HEK293 (cell line): ENCODE measurements around the gene PNMA1.

Experiments used
- CTCF ChIP-seq: fragments of 450-650 bp; formaldehyde crosslinking; IDR thresholded peaks from 2 replicates; pipeline ENCODE4 v1.5.1; 2016; ENCODE audit warnings: missing biosample characterization, missing genetic modification characterization
- PATZ1 ChIP-seq: fragments of 450-650 bp; formaldehyde crosslinking; IDR thresholded peaks from 2 replicates; pipeline ENCODE4 v1.5.1; 2016; ENCODE audit warnings: missing biosample characterization, missing genetic modification characterization
- REPIN1 ChIP-seq: fragments of 450-650 bp; formaldehyde crosslinking; IDR thresholded peaks from 2 replicates; pipeline ENCODE4 v1.5.1; 2017; ENCODE audit warnings: missing biosample characterization, missing genetic modification characterization, low read depth
- YY1 ChIP-seq: fragments of 450-650 bp; formaldehyde crosslinking; IDR thresholded peaks from 2 replicates; pipeline ENCODE4 v1.5.1; 2018; ENCODE audit warnings: missing biosample characterization, missing genetic modification characterization
- ZBTB1 ChIP-seq: fragments of 450-650 bp; formaldehyde crosslinking; IDR thresholded peaks from 2 replicates; pipeline ENCODE4 v1.5.1; 2016; ENCODE audit warnings: missing biosample characterization, missing genetic modification characterization
- ZBTB8A ChIP-seq: fragments of 450-650 bp; formaldehyde crosslinking; IDR thresholded peaks from 2 replicates; pipeline ENCODE4 v1.5.1; 2016; ENCODE audit warnings: missing biosample characterization, missing genetic modification characterization
- ZNF24 ChIP-seq: fragments of 450-650 bp; formaldehyde crosslinking; IDR thresholded peaks from 2 replicates; pipeline ENCODE4 v1.5.1; 2016; ENCODE audit warnings: missing biosample characterization, missing genetic modification characterization
- ZNF529 ChIP-seq: fragments of 450-650 bp; formaldehyde crosslinking; IDR thresholded peaks from 2 replicates; pipeline ENCODE4 v1.5.1; 2017; ENCODE audit warnings: missing genetic modification characterization, missing biosample characterization; ENCODE audit not compliant: insufficient replicate concordance
- ZNF707 ChIP-seq: fragments of 450-650 bp; formaldehyde crosslinking; IDR thresholded peaks from 2 replicates; pipeline ENCODE4 v1.5.1; 2016; ENCODE audit warnings: missing biosample characterization, missing genetic modification characterization
- ZNF76 ChIP-seq: fragments of 450-650 bp; formaldehyde crosslinking; IDR thresholded peaks from 2 replicates; pipeline ENCODE4; 2016; ENCODE audit warnings: low read depth, missing biosample characterization, missing genetic modification characterization, borderline replicate concordance

GRCh38 chr14:73736842-73737241 lies 22.7 kb upstream of the PNMA1 start:
- TF ChIP-seq PATZ1 (tag by site-specific recombination) (no peak), YY1 (tag by site-specific recombination) (no peak), ZNF24 (no peak), ZNF707 (tag by site-specific recombination) (no peak), ZNF529 (tag by site-specific recombination) (no peak), CTCF (tag by site-specific recombination) (no peak), ZNF76 (tag by site-specific recombination) (no peak), ZBTB1 (tag by site-specific recombination) (no peak), ZBTB8A (tag by site-specific recombination) (no peak), REPIN1 (no peak)
